Measurements from ENCODE around the gene XPO1.
"Not testable (repeated sequence)": the region's sequence is repeated elsewhere in the genome, so short reads cannot be mapped to it uniquely, and the experiment has no call there.

Gene XPO1

GRCh38 chr2:61538200-61538919 lies at the start of gene XPO1:
TSS of gene XPO1 (minus strand) at chr2:61538356. CDS start at chr2:61533897, 4,459 bp downstream.
- DNase-seq (ENCODE audit: low read depth), result peak; percentile 100

GRCh38 chr2:61586928-61587327 lies 48.8 kb upstream of the XPO1 start:
- not testable (repeated sequence) for DNase-seq (ENCODE audit: low read depth)

- no peak for DNase-seq (ENCODE audit: low read depth)
Measured at GRCh38 chr2:61585383-61585782, 47.2 kb upstream of the XPO1 start.

- DNase-seq (ENCODE audit: low read depth), result not testable (repeated sequence)
Measured at GRCh38 chr2:61584368-61584767, 46.2 kb upstream of the XPO1 start.

GRCh38 chr2:61582165-61582564 lies 44.0 kb upstream of the XPO1 start:
- no peak for DNase-seq (ENCODE audit: low read depth)

GRCh38 chr2:61581716-61582115 lies 43.6 kb upstream of the XPO1 start:
- DNase-seq (ENCODE audit: low read depth), result no peak

- no peak for DNase-seq (ENCODE audit: low read depth)
Measured at GRCh38 chr2:61575447-61575859, 37.3 kb upstream of the XPO1 start.

- DNase-seq (ENCODE audit: low read depth), result no peak
Measured at GRCh38 chr2:61566566-61566965, 28.4 kb upstream of the XPO1 start.

GRCh38 chr2:61562615-61563014 lies 24.5 kb upstream of the XPO1 start:
- DNase-seq (ENCODE audit: low read depth), result no peak

GRCh38 chr2:61558160-61558559 lies 20.0 kb upstream of the XPO1 start:
- no peak for DNase-seq (ENCODE audit: low read depth)

GRCh38 chr2:61557381-61557780 lies 19.2 kb upstream of the XPO1 start:
- no peak for DNase-seq (ENCODE audit: low read depth)

GRCh38 chr2:61554604-61555003 lies 16.4 kb upstream of the XPO1 start:
- no peak for DNase-seq (ENCODE audit: low read depth)

- DNase-seq (ENCODE audit: low read depth), result no peak
Measured at GRCh38 chr2:61550375-61551209, 12.4 kb upstream of the XPO1 start.

GRCh38 chr2:61549546-61549945 lies 11.4 kb upstream of the XPO1 start:
- no peak for DNase-seq (ENCODE audit: low read depth)

GRCh38 chr2:61543062-61543461 lies 4.9 kb upstream of the XPO1 start:
- DNase-seq (ENCODE audit: low read depth), result no peak

- DNase-seq (ENCODE audit: low read depth), result not testable (repeated sequence)
Measured at GRCh38 chr2:61540167-61540566, 2.0 kb upstream of the XPO1 start.

GRCh38 chr2:61538920-61539520 lies 864 bp upstream of the XPO1 start:
- no peak for DNase-seq (ENCODE audit: low read depth)

- no peak for DNase-seq (ENCODE audit: low read depth)
Measured at GRCh38 chr2:61537950-61538199, 281 bp downstream of the XPO1 start.

GRCh38 chr2:61537277-61537949 lies 743 bp downstream of the XPO1 start:
- DNase-seq (ENCODE audit: low read depth), result peak; percentile 14

GRCh38 chr2:61536572-61537276 lies 1.4 kb downstream of the XPO1 start:
- DNase-seq (ENCODE audit: low read depth), result peak; percentile 81

- DNase-seq (ENCODE audit: low read depth), result no peak
Measured at GRCh38 chr2:61536180-61536571, 2.0 kb downstream of the XPO1 start.

GRCh38 chr2:61535449-61535848 lies 2.7 kb downstream of the XPO1 start:
- DNase-seq (ENCODE audit: low read depth), result no peak

Measured in fibroblast of gingiva (primary cell).